Fibroblast of peridontal ligament (primary cell): ENCODE data around the gene SLC39A10.
"Not testable (repeated sequence)": the region's sequence is repeated elsewhere in the genome, so short reads cannot be mapped to it uniquely, and the experiment has no call there.

ENCODE experiments used
- DNase-seq: peaks from one replicate; pipeline ENCODE4 v3.0.0-alpha.2; 2010; ENCODE audit errors: extremely low read depth

SLC39A10 gene

GRCh38 chr2:195644708-195645107, 12.3 kb upstream of the SLC39A10 start:
- DNase-seq = not testable (repeated sequence)

DNA sequence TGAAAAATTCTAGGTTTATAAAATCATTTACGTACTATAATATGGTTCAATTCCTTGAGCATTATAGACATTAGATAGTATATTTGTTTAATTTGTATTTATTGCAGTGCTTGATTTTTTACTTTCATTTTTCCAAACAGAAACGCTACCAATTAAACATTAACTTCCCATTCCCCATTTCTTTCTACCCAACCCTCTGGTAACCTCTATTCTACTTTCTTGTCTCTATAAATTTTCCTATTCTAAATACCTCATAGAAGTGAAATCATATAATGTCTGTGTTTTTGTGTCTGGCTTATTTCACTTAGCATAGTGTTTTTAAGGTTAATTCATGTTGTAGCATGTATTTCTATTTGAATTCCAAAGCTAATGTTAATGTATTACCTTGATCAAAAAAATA, 11.6 kb upstream of the SLC39A10 start:
- no peak for DNase-seq

DNA sequence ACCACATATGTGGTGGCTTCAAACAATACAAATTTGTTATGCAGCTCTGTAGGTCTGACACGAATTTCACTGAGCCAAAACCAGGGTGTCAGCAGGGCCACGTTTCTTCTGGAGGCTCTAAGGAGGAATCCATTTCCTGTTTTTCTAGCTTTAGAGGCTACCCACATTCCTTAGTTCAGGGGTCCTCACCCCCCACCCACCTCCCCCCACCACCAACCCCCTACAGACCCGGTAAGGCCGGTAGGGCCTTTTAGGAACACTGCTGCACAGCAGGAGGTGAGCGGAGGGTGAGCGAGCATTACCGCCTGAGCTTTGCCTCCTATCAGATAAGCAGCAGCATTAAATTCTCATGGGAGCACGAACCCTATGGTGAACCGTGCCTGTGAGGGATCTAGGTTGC, 10.6 kb upstream of the SLC39A10 start:
- no peak for DNase-seq

DNA sequence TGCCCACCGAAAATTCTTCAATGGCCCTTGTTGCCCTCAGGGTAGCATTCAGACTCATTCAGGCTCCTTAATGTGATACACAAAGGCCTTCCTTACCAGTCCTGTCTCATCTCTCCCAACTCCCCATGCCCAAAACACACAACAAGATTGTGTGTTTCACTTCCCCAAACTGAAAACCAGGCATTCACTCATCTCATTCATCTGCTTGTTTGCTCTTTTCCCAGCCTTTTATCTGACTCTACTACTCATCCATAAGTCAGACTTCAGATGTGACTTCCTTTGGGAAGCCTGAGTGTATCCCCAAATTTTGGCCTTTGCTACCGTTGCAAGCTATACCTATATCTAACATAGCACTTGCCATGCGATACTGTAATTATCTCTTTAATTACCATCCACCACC, 9.7 kb upstream of the SLC39A10 start:
- DNase-seq = no peak

DNA sequence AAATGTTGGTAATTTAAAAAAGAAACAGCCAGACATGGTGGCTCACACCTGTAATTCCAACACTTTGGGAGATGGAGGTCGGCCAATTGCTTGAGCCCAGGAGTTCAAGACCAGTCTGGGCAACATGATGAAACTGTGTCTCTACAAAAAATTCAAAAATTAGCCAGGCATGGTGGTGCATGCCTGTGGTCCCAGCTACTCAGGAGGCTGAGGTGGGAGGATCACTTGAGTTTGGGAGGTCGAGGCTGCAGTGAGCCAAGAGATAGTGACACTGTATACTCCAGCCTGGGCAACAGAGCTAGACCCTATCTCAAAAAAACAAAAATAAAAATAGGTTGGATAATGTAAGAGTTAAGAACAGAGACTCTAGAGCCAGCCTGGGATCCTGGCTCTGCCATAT, 8.7 kb upstream of the SLC39A10 start:
- not testable (repeated sequence) for DNase-seq

- DNase-seq = no peak
Measured at GRCh38 chr2:195648787-195649186, 8.2 kb upstream of the SLC39A10 start.

DNA sequence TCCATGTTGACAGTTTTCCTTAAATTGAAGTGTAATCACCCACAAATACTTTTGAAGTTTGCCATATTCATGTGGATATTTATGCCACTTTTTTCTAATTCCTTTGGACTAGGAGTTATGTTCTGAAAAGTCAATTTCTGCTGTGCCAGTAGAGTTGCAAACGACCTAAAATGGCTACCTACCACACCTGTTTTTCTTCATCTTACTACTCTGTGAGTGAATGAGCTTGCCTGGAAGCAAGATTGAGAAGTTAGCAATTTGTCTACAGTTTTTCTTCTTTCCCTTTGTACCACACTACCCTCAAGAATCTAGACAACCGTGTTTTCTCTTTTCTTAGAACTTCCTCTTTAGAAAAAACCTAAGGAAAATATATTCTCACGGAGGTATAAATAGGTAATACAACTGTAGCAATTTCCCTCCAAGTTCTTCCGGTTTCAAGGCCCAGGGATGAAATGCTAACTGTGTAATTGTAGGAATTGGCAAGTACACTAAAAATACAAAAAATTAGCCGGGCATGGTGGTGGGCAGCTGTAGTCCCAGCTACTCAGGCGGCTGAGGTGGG, 7.3 kb upstream of the SLC39A10 start:
- no peak for DNase-seq

DNA sequence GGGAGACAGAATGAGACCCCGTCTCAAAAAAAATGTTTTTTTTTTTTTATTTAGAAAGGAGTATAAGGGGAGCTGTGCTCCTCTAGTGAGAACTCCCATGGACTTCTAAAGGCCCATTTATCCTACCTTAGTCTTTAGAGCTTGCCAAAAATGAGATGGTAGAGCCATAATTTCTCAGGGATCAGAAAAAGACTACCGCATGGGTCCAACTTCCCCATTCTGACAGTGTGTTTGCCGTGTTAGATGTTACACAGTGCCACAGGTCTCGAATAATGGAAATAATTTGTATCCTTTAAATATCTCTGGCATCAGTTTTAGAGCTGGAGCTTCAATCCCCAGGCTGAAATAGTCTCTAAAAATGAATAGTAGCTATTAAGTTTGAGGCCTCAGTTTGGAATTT, 6.0 kb upstream of the SLC39A10 start:
- no peak for DNase-seq

DNA sequence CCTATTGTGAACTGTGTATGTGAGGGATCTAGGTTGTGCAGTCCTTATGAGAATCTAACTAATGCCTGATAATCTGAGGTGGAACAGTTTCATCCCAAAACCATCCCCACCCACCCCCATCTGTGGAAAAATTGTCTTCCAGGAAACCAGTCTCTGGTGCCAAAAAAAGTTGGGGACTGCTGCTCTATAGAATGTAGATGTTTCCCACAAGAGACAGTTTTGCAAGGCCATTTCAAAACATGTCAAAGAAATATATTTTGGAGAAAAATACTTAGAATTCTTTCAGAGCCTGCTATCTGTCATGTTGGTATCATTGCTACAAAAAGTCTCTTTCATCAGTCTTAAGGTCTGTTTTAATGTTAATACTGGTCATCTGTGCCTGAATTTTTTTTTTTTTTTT, 4.1 kb upstream of the SLC39A10 start:
- no peak for DNase-seq

GRCh38 chr2:195656161-195656858, 716 bp upstream of the SLC39A10 start:
- no peak for DNase-seq

GRCh38 chr2:195657634-195658540, 861 bp downstream of the SLC39A10 start:
- DNase-seq = peak; percentile 81

GRCh38 chr2:195658541-195658890, 1.5 kb downstream of the SLC39A10 start:
- DNase-seq = peak; percentile 71

DNA sequence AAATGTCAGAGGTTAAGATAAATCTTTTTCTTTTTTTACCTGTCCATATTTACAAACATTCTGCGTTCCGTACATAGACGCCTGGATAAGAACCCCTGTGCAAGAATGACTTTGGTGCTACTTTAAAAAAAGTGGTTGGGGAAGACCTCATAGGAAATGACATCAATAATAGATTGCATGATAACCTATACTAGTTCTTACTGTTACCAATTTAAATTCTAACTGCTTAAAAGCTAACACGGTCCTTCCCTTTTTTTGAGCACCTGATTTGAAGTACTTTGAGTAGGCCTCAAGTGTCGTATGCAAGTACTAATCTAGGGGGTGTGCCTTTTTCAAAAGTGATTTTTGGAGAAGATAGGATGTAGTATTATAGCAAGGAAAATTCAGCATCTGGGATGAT, 2.1 kb downstream of the SLC39A10 start:
- DNase-seq = no peak

GRCh38 chr2:195659982-195660890, 3.2 kb downstream of the SLC39A10 start:
- peak; percentile 90 for DNase-seq

GRCh38 chr2:195662138-195662537, 5.1 kb downstream of the SLC39A10 start:
- no peak for DNase-seq

- no peak for DNase-seq
Measured at GRCh38 chr2:195663007-195663406, 6.0 kb downstream of the SLC39A10 start.

DNA sequence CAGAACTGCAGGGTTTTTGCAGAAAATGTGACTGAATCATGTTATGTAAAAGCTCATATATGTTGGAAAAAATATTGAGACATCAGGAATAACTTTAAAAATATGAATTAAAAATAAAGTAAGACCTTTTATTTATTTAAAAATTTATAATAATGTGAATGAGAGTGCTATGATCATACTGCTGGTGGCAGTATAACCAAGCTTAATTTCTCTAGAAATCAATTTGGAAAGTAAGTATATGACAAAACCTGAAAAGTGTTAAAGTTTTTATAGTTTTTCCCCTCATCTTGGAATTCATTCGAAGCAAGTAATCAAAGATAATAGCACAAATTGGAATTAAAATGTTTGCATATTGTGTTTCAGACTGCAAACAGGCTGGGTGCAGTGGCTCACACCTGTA, 7.5 kb downstream of the SLC39A10 start:
- DNase-seq = peak; percentile 67

- DNase-seq = not testable (repeated sequence)
Measured at GRCh38 chr2:195665153-195665552, 8.1 kb downstream of the SLC39A10 start.

DNA sequence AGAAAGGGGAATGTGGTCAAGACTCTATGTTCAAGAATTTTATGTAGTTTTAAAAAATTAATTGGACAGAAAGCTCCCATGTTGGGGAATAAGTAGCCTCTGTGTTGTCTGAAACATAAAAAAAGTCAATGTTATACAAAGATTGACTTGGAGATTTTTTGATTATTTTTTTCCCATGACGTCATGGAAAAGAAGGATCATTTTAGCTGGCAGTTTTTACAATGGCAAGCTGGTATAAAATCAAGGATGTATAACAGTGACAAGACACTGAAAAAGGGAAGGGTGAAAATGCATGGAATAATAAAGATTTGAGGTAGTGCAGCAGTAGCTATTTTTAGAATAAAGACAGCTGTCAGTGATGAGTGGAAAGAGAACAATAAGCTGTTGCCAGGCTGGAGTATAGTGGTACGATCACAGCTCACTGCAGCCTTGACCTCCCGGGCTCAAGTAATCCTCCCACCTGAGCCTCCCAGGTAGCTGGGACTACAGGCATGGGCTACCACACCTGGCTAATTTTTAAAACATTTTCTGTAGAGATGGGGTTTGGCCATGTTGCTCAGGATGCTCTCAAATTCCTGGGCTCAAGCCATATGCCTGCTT, 9.2 kb downstream of the SLC39A10 start:
- DNase-seq = peak; percentile 61

- DNase-seq = no peak
Measured at GRCh38 chr2:195667974-195668373, 10.9 kb downstream of the SLC39A10 start.

GRCh38 chr2:195670191-195670590, 13.2 kb downstream of the SLC39A10 start:
- no peak for DNase-seq
